ENCODE measurements around the gene TMEM178B.
"Not testable (repeated sequence)": the region's sequence is repeated elsewhere in the genome, so short reads cannot be mapped to it uniquely, and the experiment has no call there.

The TMEM178B gene

DNA sequence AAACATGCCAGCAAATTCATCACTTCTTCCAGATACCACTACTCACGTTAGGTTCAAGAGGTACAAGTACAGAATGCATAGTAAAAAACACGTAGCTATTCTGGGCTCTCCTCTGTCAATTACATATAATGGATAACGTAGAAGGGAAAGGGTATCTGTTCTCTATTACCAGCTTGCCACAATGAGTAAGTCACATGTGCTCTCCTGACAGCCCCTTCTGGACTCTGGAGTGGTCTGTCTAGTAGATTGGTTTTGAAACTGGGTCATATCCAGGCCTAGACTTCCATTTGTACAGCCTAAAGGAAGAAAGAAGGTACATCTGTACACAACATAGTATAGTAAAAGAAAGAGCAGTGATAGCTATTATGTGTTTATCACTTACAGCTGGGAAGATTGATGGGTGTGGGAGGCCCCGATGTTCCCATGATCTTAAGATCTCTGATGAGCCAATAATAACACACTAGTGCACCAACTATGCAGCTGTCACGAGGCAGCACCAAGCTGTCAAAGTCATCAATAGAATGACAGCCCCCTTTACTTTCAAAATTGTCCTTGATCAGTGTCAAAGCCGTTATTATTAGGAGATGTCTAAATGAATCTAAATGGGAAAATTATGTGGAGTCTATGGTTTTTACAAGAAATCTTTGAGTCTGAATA, 315.4 kb downstream of the TMEM178B start:
- no peak for DNase-seq (ENCODE audit: low read depth)

DNA sequence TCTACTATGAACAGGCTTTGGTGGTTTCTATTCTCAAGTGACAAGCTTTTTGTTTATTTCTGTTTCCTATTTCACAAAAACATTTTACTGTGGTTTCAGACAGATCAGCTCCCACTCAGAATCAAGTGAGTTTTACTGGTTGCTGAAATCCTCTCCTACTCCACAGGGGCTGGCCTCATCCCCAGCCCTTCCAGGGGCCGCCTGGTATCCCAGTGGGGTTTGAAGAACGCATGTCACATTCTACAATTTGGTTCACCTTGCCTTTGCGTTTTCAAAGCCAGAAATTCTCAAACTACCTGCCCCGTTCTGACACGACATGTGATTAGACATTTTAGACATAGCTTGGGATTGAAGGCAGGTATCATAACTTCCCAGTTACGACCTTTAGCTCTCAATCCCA, 316.5 kb downstream of the TMEM178B start:
- no peak for DNase-seq (ENCODE audit: low read depth)

DNA sequence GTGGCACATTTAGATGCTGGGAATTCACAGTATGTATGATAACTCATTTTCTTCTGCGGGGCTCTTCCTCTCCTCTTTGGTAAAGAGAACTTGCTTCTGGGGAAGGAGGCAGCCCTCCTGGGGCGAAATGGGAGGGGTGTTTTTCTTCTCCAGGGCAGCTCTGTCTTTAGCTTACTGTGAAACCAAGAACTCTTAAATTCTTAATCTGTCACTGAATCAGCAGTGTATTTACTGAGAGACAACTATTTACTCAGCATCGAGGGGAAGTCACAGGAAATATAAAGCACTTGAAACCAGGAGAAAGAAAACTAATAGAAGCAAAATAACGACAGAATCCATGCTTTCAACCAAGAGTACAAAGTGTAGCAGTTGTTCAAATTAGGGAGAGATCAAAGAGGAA, 319.2 kb downstream of the TMEM178B start:
- no peak for DNase-seq (ENCODE audit: low read depth)

GRCh38 chr7:141397236-141398163, 323.6 kb downstream of the TMEM178B start:
- no peak for DNase-seq (ENCODE audit: low read depth)

GRCh38 chr7:141400356-141400755, 326.5 kb downstream of the TMEM178B start:
- no peak for DNase-seq (ENCODE audit: low read depth)

DNA sequence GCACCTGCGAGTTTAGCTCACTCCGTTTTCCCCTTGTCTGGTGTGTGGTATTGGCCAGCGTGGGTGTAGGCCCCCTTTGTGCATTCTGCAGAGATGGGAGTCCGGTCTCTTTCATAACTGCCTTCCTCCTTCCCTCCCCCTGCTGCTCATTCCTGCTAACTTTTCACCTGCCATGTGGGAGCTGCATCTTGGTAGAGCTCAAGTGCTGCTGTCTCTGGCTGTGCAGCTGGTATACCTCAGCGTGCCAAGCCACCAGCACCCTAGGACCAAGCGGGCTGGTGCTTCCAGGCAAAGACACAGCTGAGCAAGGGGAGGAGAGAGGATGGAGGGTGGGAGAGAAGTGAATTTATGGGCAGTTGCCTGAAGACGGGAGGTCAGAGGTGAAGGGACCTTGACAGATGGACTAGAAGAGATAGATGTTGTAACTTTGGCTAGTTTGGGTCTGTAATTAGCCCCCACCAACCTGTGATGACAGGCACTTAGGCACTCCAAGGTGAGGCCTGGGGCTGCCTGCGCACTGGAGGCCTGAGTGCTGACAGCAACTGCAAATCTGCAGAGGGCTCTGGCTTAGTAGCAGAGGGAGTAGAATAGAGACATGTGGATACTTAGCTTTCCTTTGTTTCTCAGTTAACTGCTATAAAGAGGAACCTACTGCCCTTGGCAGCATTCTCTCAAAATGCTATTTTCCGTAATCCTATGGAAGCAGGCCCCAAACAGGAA, 328.6 kb downstream of the TMEM178B start:
- no peak for DNase-seq (ENCODE audit: low read depth)

- DNase-seq (ENCODE audit: low read depth), result not testable (repeated sequence)
Observed at GRCh38 chr7:141403846-141404245, 330.0 kb downstream of the TMEM178B start.

DNA sequence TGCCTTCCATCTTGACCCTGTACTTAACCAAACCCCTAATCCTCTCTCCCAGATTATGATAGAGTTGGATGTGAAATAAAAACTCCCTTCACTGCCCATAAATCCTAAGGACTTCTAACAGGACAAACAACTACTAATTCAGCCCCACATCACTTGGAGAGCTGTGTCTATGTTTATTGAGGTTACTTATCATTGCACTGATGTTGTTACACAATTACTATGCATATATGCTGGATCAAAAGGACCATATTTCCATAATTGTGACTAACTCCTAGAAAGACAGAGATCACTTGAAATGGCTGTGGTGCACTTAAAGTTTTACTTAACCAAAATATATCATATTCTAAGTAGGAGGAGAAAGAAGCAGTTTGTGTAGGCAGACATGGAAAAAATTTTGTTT, 332.5 kb downstream of the TMEM178B start:
- no peak for DNase-seq (ENCODE audit: low read depth)

- no peak for DNase-seq (ENCODE audit: low read depth)
Observed at GRCh38 chr7:141407893-141408292, 334.0 kb downstream of the TMEM178B start.

DNA sequence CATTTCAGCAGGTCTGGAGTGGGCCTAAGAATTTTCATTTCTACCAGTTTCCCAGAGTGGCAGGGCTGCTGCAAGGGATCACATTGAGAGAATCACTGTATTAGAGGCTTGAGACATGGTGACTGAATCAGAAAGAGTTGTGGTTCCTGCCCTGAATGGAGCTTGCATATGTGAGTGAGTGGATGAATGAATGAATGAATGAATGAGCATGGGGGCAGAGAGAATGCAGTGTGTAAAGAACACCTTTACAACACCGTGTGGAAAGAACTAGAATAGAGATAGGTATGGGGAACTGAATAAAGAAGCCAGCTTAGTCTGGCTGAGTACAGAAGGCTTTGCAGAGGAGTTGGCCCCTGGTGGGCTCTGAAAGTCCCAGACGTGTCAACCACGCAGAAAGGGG, 334.6 kb downstream of the TMEM178B start:
- no peak for DNase-seq (ENCODE audit: low read depth)

DNA sequence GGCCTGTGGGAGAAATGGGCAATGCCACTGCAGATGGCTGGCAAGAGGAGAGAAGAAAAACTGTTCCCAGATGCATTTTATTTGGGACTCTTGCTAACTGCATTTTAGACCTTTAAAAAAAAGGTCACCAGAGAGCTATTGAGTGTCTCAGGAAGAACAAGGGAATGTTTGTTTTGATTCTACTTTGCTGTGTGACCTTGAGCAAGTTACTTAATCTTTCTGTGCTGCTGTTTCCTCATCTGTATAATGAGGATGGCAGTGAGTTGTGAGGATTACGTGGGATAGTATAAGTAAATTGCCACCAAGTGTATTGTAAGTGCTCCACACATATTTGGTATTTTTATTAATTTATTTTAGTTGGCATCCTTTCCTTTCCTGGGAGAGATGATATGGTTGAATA, 335.4 kb downstream of the TMEM178B start:
- no peak for DNase-seq (ENCODE audit: low read depth)

- DNase-seq (ENCODE audit: low read depth), result no peak
Observed at GRCh38 chr7:141409801-141410329, 336.0 kb downstream of the TMEM178B start.

DNA sequence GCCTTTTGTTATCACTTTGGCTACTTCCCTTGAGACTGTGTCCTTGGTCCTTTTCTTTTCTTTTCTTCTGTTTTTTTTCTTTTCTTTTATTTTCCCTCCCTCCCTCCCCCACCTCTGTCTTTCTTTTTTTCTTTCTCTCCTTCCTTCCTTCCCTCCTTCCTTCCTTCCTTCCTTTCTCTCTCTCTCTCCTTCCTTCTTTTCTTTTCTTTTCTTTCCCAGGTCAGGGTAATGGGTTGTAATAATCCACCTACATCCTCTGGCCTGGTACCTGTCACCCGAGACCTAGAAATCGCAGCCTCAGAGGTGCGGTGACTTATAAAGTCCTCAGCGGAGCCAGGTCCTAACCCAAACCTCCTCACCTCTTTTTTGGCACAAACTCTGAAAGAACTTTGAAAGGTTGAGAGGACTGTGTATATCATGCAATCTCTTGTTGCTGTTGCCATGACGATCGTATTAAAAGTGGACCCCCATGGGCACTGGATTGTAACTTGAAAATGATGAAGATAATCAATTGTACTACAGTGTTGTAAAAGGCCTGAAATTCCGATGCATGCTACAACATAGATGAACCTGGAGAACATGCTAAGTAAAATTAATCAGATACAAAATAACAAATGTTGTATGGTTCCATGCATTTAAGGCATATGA, 336.6 kb downstream of the TMEM178B start:
- DNase-seq (ENCODE audit: low read depth), result no peak

DNA sequence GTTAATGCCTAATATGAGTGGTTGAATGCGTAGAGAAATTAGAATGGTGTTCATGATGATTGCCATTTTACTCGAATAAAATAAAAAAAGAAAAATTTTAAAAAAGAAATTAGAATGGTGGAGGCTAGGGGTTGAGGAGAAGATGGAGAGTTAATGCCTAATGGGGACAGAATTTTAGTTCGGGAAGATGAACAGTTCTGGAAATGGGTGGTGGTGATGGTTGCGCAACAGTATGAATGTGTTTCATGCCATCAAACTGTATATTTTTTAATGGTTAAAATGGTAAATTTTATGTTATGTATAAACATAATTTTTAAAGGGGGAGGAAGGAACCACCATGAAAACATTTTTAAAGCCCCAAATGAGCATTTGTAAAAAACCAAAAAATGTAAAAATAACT, 337.3 kb downstream of the TMEM178B start:
- DNase-seq (ENCODE audit: low read depth), result no peak

DNA sequence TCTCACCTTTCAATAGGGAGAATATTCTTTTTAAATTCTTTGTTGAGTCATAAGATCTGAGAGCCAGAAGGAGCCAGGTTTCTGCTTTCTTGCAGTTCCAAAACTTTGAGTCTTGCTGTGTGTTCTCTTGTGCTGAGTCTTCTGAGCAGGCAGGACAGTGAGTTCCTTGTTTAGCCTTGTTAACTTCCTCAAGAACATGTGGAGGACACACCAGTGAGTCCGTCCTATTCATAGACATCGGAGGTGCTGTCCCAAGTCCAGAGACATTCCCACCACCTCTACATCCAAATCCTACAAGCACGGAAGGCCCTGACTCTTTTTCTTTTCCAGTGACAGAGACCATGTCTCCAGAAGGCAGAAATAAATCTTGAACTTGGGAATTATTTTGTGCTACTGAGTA, 342.1 kb downstream of the TMEM178B start:
- no peak for DNase-seq (ENCODE audit: low read depth)

DNA sequence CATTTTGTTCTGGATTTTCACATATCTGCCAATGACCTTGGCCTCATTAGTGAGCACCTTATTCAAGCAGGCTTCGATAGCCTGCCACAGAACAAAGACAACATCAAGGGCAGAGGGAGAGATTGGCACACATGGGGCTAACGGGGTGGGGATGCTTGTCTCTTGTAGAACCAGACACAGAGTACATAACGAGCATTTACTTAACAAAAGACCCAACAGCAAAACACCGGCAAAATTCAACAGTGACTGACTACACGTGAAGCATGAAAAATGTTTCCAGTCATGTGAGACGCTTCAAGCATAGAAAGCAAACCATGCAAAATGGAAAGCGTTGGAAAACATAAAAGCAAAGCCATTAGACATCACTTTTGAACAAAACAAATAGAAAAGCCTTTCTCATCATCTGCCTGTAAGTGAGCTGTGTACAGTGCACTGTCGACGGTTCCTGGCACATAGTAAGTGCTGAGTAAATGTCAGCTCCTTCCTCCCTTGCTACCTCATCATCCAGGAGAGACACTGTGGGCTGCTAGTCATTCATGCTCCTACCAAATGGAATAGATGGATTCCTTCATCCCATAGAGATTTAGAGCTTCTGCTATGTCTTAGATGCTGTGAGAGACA, 342.9 kb downstream of the TMEM178B start:
- no peak for DNase-seq (ENCODE audit: low read depth)

- DNase-seq (ENCODE audit: low read depth), result no peak
Observed at GRCh38 chr7:141417506-141417905, 343.6 kb downstream of the TMEM178B start.

DNA sequence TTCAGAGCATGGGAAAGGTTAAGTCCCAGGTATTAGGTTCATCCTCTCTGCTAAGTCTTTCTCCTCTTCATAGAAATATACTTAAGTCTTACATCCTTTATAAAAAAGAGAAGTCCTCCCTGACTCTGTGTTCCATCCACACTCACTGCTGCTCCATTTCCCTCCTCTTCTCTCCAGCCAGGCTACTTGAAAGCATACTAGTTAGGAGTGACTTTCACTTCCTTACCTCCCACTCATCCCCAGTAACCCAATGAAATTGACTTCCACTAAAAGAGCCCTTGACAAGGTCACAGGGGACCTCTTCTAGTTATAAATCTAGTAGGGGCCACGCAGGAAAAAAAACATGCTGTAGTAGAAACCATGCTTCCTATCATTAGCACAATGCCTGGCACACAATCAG, 344.2 kb downstream of the TMEM178B start:
- DNase-seq (ENCODE audit: low read depth), result no peak

- no peak for DNase-seq (ENCODE audit: low read depth)
Observed at GRCh38 chr7:141421306-141421705, 347.4 kb downstream of the TMEM178B start.

- no peak for DNase-seq (ENCODE audit: low read depth)
Observed at GRCh38 chr7:141427134-141427533, 353.3 kb downstream of the TMEM178B start.

GRCh38 chr7:141430455-141431139, 356.7 kb downstream of the TMEM178B start:
- DNase-seq (ENCODE audit: low read depth), result no peak

Data from EH (cell line).